Gastroesophageal sphincter (tissue), 4 donors: ENCODE measurements around the gene PRODH. TPM values are rescaled to one million over a fixed set of nuclear protein-coding genes. Genes with fewer than 3 reads are reported as not detected.
"Not testable (repeated sequence)": the region's sequence is repeated elsewhere in the genome, so short reads cannot be mapped to it uniquely, and the experiment has no call there.

Source experiments
- ATAC-seq: fragments of 150-250 bp; one replicate; pipeline ENCODE4 v1.9.1; 2016; ENCODE audit warnings: mild to moderate bottlenecking, moderate library complexity
- H3K27ac ChIP-seq, 4 donors: fragments of 200-600 bp; sonication (generic) in 3 of 4; 1 replicate in 3 of 4; 2 replicates in 1 of 4; pipeline ENCODE4 v1.5.1; 2016 to 2019
- H3K27me3 ChIP-seq: fragments of 200-600 bp; sonication (generic); one replicate; pipeline ENCODE4 v1.5.1; 2019
- H3K36me3 ChIP-seq, 2 donors: fragments of 200-600 bp; sonication (generic); one replicate each; pipeline ENCODE4 v1.5.1; 2019; ENCODE audit warnings: control low read depth in 1 of 2
- H3K4me1 ChIP-seq, 3 donors: fragments of 200-600 bp; sonication (generic); 1 replicate in 2 of 3; 2 replicates in 1 of 3; pipeline ENCODE4 v1.5.1; 2016 to 2019; ENCODE audit warnings: control low read depth in 2 of 3
- H3K4me3 ChIP-seq, 2 donors: fragments of 200-600 bp; sonication (generic); one replicate each; pipeline ENCODE4 v1.5.1; 2019; ENCODE audit warnings: mild to moderate bottlenecking in 1 of 2, moderate library complexity in 1 of 2
- H3K9me3 ChIP-seq, 3 donors: fragments of 200-600 bp; sonication (generic); one replicate each; pipeline ENCODE4 v1.5.1; 2017 to 2019; ENCODE audit warnings: control low read depth in 2 of 3
- EP300 ChIP-seq: sonication (generic); formaldehyde crosslinking; IDR thresholded peaks from one replicate; pipeline ENCODE4 v1.6.1; 2017; ENCODE audit warnings: antibody characterized with exemption, mild to moderate bottlenecking
- POLR2A ChIP-seq, 2 donors: fragments of 450-650 bp; IDR thresholded peaks; one replicate each; pipeline ENCODE4 v1.6.1; 2017; ENCODE audit warnings: antibody characterized with exemption in 2 of 2, mild to moderate bottlenecking in 2 of 2, moderate library complexity in 1 of 2
- POLR2AphosphoS5 ChIP-seq: sonication (generic); formaldehyde crosslinking; IDR thresholded peaks from one replicate; pipeline ENCODE4 v1.6.1; 2017; ENCODE audit warnings: antibody characterized with exemption
- WGBS, 2 donors: methylation state at CpG; one replicate each; pipeline ENCODE4 v1.1.5; 2018; ENCODE audit warnings: low coverage in 1 of 2; 5-methylcytosine and 5-hydroxymethylcytosine counted together
- total RNA-seq, 4 donors: library from RNA; depleted of rRNA; stranded (reverse); fragments of >200 nt; gene quantifications; one replicate each; pipeline ENCODE4 v1.1.0, GENCODE V29; 2016
- TF ChIP-seq, protein P1 (sequence below), 4 experiments: fragments of 200-600 bp in 2 of 4; fragments of 450-650 bp in 2 of 4; sonication (generic) in 1 of 4; IDR thresholded peaks; one replicate each; pipeline ENCODE4 v1.5.1; 2017 to 2019; ENCODE audit warnings: antibody characterized with exemption in 4 of 4, mild to moderate bottlenecking in 2 of 4, moderate library complexity in 2 of 4

PRODH gene
- total RNA-seq, 4 donors from 2014 or later, result 0.52 to 12.3 (median 3.0) TPM

DNA sequence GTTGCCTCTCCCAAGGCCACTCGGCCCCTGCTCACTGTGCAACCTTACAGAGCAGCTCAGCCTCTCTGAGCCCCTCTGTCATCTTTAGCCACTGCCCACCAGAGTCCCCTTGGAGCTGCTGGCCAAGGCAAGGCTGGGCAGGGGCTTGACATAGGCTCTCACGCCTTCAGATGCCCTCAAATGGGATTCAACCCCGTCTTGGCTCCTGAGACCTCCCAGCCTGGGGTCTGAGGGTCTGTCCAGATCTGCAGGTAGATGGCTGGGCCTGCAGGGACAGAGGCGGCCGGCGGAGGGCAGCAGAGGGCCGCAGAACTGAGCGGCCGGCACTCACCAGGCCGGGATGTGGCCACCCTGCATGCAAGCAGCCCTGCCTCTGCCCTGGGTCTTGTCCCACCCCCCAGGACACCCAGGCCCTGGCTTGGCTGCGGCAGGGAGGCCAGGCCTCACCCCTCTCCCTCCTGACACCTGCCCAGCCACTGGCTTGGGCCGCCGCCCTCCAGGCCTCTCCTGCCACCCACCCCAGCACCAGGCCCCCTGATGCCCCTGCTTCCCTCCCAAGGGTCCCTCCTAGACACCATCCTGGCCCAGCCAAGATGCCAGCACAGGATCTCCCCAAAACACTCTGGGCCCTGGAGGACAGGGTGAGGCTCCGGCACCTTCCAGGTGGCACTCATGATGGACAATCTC, 18.4 kb upstream of the PRODH start:
- TF ChIP-seq, protein P1, sequence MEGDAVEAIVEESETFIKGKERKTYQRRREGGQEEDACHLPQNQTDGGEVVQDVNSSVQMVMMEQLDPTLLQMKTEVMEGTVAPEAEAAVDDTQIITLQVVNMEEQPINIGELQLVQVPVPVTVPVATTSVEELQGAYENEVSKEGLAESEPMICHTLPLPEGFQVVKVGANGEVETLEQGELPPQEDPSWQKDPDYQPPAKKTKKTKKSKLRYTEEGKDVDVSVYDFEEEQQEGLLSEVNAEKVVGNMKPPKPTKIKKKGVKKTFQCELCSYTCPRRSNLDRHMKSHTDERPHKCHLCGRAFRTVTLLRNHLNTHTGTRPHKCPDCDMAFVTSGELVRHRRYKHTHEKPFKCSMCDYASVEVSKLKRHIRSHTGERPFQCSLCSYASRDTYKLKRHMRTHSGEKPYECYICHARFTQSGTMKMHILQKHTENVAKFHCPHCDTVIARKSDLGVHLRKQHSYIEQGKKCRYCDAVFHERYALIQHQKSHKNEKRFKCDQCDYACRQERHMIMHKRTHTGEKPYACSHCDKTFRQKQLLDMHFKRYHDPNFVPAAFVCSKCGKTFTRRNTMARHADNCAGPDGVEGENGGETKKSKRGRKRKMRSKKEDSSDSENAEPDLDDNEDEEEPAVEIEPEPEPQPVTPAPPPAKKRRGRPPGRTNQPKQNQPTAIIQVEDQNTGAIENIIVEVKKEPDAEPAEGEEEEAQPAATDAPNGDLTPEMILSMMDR (IDR thresholded peaks at IDR 0.05), result peak in 3 of 4 experiments; percentile 69 to 90 (median 87)
- H3K4me1 ChIP-seq, result not testable (repeated sequence)
- ATAC-seq, result peak; percentile 65

DNA sequence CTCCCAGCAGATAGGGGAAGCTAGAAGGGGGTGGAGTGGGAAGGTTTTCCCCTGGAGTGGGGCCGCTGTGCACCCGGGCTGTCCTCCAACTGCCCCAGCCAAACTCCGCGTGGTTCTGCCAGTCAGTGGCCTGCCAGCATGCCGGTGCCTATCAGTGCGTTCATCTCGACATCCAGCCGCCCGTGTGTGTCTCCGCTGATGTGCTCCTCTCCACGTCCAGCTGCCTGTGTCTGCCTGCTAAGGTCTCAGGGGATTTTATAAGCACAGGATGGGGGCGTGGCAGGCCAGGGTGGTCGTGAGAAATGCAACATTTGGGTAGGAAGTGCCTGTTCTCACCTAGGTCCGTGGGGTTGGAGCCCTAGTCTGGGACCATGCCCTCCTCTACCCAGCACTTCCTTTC, 17.0 kb upstream of the PRODH start:
- not testable (repeated sequence) for H3K36me3 ChIP-seq, H3K4me3 ChIP-seq, H3K9me3 ChIP-seq, H3K4me1 ChIP-seq, ATAC-seq, H3K27ac ChIP-seq
- WGBS, 2 donors, result 5% methylated on average over 3 of the region's 14 CpGs; no CpG with 5 or more reads in 1 of the 2 donors
- H3K27me3 ChIP-seq, result peaks cover 71% of the 10 kb centered on the region

More for the DNA sequence above, 18.4 kb upstream of the PRODH start:
- H3K4me3 ChIP-seq, H3K27ac ChIP-seq, H3K9me3 ChIP-seq, H3K36me3 ChIP-seq: not testable (repeated sequence)
- WGBS, 2 donors, result no CpG with 5 or more reads among the region's 14 CpGs
- H3K27me3 ChIP-seq, result peaks cover 71% of the 10 kb centered on the region

DNA sequence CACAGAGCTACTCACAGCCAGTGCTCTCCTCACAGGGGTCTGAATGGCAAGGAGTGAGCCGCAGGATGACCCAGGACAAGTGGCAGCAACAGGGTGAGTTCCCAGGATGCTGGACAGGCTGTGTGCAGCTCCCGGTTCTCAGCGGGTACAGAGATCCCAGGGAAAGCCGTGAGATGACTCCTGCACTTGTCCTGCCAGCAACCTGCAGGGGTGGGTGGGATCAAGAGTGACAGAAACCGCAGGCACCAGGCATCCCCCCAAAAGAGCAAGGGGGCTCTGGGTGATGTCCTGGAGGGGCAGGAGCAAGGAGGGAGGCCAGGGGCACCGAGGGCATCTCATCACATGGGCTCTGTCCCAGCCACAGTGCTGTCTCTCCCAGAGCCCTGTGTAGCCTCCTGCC, 15.9 kb upstream of the PRODH start:
- no peaks in the 10 kb centered on the region for H3K36me3 ChIP-seq
- no peak for TF ChIP-seq EP300
- TF ChIP-seq POLR2A (IDR thresholded peaks at IDR 0.05), result no peak
- no peak for TF ChIP-seq POLR2AphosphoS5
- TF ChIP-seq, protein P1 (IDR thresholded peaks at IDR 0.05), result no peak
- ATAC-seq, result no peak
- no peak overlapping the region for H3K27ac ChIP-seq
- WGBS, 2 donors, result no CpG with 5 or more reads among the region's 6 CpGs
- H3K4me1 ChIP-seq, result no peaks in the 10 kb centered on the region
- H3K9me3 ChIP-seq, result no peaks in the 10 kb centered on the region
- peaks cover 70% of the 10 kb centered on the region for H3K27me3 ChIP-seq
- H3K4me3 ChIP-seq, result no peak overlapping the region

DNA sequence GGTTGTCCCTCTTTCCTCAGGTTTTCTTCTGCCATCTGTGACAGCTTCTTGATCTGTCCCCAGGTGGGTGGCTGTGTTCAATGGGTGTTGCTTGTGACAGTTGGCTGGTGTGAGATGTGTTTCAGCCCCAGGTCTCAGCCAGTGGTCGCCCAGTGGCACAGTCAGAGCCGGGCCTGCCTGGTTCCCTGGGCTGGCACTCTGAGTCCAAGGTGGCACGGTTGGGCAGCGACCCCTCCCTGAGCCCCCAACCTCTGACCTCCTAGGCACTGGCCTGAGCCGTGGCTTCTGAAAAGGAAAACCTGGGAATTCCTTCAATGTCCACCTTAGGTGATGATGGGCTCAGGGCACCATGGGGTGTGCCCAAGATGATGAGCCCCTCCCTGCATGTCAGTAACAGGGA, 14.0 kb upstream of the PRODH start:
- Histone ChIP-seq H3K4me3 (no peak overlapping the region), H3K9me3 (no peaks in the 10 kb centered on the region), H3K36me3 (no peaks in the 10 kb centered on the region), H3K27me3 (peaks cover 64% of the 10 kb centered on the region), H3K27ac (no peak overlapping the region), H3K4me1 (no peaks in the 10 kb centered on the region)
- ATAC-seq, result no peak
- TF ChIP-seq POLR2A (IDR thresholded peaks at IDR 0.05) (no peak), POLR2AphosphoS5 (no peak), EP300 (no peak)
- TF ChIP-seq, protein P1 (IDR thresholded peaks at IDR 0.05), result no peak
- WGBS, 2 donors, result no CpG with 5 or more reads among the region's 5 CpGs

DNA sequence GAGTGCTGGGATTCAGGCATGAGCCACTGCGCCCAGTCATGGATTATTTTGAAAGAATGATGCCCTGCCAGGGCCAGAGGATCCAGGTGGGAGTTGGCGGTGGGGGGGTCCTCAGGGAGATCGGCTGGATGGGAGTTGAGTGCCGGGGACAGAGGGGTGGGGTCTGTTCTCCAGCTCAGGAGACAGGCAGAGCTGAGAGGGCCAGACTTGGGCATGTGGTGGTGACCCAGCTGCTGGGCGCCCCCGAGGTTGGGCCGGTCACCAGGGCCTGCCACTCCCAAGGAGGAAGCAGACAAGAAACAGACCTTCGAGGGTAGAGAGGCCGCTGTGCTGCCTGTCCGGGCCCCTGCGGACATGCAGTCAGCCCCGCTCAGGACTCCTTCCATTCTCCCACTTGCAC, 11.8 kb upstream of the PRODH start:
- 70% methylated on average over 5 of the region's 12 CpGs; no CpG with 5 or more reads in 1 of the 2 donors for WGBS, 2 donors
- H3K4me1 ChIP-seq, result no peaks in the 10 kb centered on the region
- H3K27me3 ChIP-seq, result peaks cover 47% of the 10 kb centered on the region
- H3K36me3 ChIP-seq, result no peaks in the 10 kb centered on the region
- H3K9me3 ChIP-seq, result no peaks in the 10 kb centered on the region
- no peak for TF ChIP-seq EP300
- TF ChIP-seq, protein P1 (IDR thresholded peaks at IDR 0.05), result no peak
- TF ChIP-seq POLR2AphosphoS5, result no peak
- TF ChIP-seq POLR2A (IDR thresholded peaks at IDR 0.05), result no peak
- ATAC-seq, result no peak
- H3K4me3 ChIP-seq, result no peak overlapping the region
- no peak overlapping the region for H3K27ac ChIP-seq

DNA sequence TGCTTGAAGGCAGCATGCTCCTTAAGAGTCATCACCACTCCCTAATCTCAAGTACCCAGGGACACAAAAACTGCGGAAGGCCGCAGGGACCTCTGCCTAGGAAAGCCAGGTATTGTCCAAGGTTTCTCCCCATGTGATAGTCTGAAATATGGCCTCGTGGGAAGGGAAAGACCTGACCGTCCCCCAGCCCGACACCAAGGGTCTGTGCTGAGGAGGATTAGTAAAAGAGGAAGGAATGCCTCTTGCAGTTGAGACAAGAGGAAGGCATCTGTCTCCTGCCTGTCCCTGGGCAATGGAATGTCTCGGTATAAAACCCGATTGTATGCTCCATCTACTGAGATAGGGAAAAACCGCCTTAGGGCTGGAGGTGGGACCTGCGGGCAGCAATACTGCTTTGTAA, 11.0 kb upstream of the PRODH start:
- H3K27ac ChIP-seq, H3K36me3 ChIP-seq, H3K9me3 ChIP-seq, ATAC-seq, H3K4me3 ChIP-seq, H3K4me1 ChIP-seq: not testable (repeated sequence)
- 38 to 59% methylated on average over 2 to 3 of the region's 9 CpGs for whole genome bisulfite sequencing, 2 donors
- H3K27me3 ChIP-seq, result peaks cover 42% of the 10 kb centered on the region

DNA sequence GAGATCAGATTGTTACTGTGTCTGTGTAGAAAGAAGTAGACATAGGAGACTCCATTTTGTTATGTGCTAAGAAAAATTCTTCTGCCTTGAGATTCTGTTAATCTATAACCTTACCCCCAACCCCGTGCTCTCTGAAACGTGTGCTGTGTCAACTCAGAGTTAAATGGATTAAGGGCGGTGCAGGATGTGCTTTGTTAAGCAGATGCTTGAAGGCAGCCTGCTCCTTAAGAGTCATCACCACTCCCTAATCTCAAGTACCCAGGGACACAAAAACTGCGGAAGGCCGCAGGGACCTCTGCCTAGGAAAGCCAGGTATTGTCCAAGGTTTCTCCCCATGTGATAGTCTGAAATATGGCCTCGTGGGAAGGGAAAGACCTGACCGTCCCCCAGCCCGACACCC, 2.6 kb upstream of the PRODH start:
- H3K27me3 ChIP-seq, H3K9me3 ChIP-seq, H3K36me3 ChIP-seq, H3K4me1 ChIP-seq, H3K27ac ChIP-seq, ATAC-seq, H3K4me3 ChIP-seq: not testable (repeated sequence)
- WGBS, 2 donors, result 20% methylated on average over 1 of the region's 8 CpGs; no CpG with 5 or more reads in 1 of the 2 donors

DNA sequence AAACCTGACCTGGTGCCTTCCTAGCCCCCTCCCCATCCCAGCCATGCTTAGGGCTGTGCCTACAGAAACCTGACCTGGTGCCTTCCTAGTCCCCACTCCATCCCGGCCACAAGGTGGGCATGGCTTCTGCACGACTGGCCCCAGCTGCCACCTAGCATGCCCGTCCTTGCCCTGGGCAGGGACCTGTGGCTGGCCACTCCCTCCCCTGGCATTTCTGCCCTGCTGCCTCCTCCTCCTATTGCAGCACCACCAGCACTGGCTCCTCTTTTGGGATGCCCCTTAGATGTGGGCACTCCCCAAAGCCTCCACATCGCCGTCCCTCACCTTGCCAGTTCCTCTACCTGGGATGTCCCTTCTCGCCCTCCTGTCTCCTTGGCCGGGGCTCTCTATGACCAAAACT, 1.4 kb downstream of the PRODH start:
- not testable (repeated sequence) for H3K4me1 ChIP-seq, H3K9me3 ChIP-seq, ATAC-seq, H3K27me3 ChIP-seq, H3K36me3 ChIP-seq, H3K27ac ChIP-seq, H3K4me3 ChIP-seq
- no CpG with 5 or more reads among the region's 7 CpGs for WGBS, 2 donors
